Measurements from ENCODE around the gene TRPM6.

The TRPM6 gene

GRCh38 chr9:74770508-74771261, 117.0 kb downstream of the TRPM6 start:
- DNase-seq (ENCODE audit: insufficient read length, low spot score) (no peak), FAIRE-seq (no peak)
- peak; percentile 14 for TF ChIP-seq CTCF (IDR thresholded peaks at IDR 0.05; ENCODE audit: insufficient read depth, missing control alignments)

- DNase-seq (ENCODE audit: insufficient read length, low spot score) = no peak
- no peak for FAIRE-seq
- TF ChIP-seq CTCF (IDR thresholded peaks at IDR 0.05; ENCODE audit: insufficient read depth, missing control alignments) = no peak
These were observed 122.2 kb downstream of the TRPM6 start for GRCh38 chr9:74765481-74765971.

GRCh38 chr9:74762950-74763349, 124.8 kb downstream of the TRPM6 start:
- no peak for TF ChIP-seq CTCF (IDR thresholded peaks at IDR 0.05; ENCODE audit: insufficient read depth, missing control alignments)
- FAIRE-seq (no peak), DNase-seq (ENCODE audit: insufficient read length, low spot score) (no peak)

- FAIRE-seq (no peak), DNase-seq (ENCODE audit: insufficient read length, low spot score) (no peak)
- no peak for TF ChIP-seq CTCF (IDR thresholded peaks at IDR 0.05; ENCODE audit: insufficient read depth, missing control alignments)
These were observed 127.6 kb downstream of the TRPM6 start for GRCh38 chr9:74760031-74760700.

GRCh38 chr9:74755999-74756398, 131.7 kb downstream of the TRPM6 start:
- FAIRE-seq (no peak), DNase-seq (ENCODE audit: insufficient read length, low spot score) (no peak)
- no peak for TF ChIP-seq CTCF (IDR thresholded peaks at IDR 0.05; ENCODE audit: insufficient read depth, missing control alignments)

- FAIRE-seq = no peak
- no peak for TF ChIP-seq CTCF (IDR thresholded peaks at IDR 0.05; ENCODE audit: insufficient read depth, missing control alignments)
- DNase-seq (ENCODE audit: insufficient read length, low spot score) = no peak
These were observed 132.4 kb downstream of the TRPM6 start for GRCh38 chr9:74755355-74755754.

GRCh38 chr9:74753650-74754049, 134.1 kb downstream of the TRPM6 start:
- FAIRE-seq (no peak), DNase-seq (ENCODE audit: insufficient read length, low spot score) (no peak)
- no peak for TF ChIP-seq CTCF (IDR thresholded peaks at IDR 0.05; ENCODE audit: insufficient read depth, missing control alignments)
